GM12872 (cell line): Measurements from ENCODE around the gene TEX35.

Experiments
- TF ChIP-seq, protein P1 (sequence below): IDR thresholded peaks from 3 replicates; pipeline ENCODE4 v1.5.1; 2011; ENCODE audit warnings: low read depth, mild to moderate bottlenecking, low read length, moderate library complexity; ENCODE audit not compliant: insufficient read depth

The TEX35 gene

DNA sequence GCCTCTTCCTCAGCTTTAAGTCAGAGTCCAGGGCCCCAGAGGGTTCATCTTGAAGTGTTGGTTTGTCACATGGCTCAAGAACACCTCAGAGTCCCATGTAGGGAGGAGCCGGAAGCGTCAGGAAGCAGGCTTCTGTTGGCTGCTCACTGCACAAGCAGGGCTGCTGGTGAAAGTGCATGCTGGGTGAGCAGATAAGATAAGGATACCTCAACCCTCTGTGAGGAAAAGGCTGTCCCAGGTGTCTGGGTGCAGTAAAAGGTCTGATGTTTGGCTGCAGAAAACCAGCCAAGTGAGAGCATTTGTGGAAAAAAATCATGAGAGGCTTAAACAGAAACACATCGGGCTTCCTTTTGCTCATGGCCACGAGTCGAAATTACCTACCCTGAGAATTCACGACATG lies 6.2 kb upstream of the TEX35 start:
- TF ChIP-seq, protein P1, sequence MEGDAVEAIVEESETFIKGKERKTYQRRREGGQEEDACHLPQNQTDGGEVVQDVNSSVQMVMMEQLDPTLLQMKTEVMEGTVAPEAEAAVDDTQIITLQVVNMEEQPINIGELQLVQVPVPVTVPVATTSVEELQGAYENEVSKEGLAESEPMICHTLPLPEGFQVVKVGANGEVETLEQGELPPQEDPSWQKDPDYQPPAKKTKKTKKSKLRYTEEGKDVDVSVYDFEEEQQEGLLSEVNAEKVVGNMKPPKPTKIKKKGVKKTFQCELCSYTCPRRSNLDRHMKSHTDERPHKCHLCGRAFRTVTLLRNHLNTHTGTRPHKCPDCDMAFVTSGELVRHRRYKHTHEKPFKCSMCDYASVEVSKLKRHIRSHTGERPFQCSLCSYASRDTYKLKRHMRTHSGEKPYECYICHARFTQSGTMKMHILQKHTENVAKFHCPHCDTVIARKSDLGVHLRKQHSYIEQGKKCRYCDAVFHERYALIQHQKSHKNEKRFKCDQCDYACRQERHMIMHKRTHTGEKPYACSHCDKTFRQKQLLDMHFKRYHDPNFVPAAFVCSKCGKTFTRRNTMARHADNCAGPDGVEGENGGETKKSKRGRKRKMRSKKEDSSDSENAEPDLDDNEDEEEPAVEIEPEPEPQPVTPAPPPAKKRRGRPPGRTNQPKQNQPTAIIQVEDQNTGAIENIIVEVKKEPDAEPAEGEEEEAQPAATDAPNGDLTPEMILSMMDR = no peak

DNA sequence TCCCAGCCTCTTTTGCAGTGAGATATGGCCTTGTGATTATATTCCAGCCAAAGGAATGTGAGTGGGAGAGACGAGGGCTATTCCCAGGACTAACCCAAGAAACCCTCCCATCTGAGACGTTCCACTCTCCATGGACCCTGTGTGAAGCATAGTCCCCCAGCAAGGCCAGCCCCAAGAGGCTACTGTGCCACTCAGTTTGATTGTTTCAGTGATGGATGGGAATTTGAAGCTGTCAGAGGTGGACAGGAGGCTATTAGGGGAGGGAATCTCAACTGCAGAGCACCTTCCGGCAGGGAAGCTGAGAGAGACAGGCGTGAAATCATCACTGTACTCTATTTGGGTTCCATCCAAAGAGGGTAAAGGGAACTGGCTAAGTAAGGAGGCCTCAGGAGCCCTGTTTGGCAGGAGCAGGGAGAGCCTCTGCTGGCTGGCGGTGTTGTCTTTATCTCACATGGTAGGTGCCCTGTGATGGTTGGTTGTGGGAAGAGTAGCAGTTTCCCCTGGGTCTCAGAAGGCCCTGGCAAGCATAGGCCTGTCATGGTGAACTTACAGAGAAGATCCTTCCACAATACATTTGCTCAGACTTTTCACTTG lies 3.4 kb upstream of the TEX35 start:
- TF ChIP-seq, protein P1 = no peak

DNA sequence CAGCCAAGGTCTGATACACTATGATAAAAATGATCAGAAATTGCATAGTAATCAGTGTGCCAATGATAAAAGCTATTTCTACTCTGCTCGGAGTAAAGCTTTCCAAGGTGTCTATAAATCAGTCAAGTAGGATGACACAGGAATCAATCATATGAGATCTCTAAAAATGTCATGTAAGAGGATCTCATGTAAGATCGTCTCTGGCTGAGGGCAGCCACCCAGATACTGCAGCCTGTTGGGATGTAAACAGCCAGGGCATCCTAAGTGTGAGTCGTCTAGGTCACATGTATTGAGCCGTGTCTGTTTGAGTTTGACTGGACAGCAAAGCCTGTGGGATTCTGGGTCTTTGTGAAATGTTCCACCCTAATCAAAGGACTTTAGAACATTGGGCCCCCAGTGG lies 2.8 kb upstream of the TEX35 start:
- TF ChIP-seq, protein P1 = no peak

DNA sequence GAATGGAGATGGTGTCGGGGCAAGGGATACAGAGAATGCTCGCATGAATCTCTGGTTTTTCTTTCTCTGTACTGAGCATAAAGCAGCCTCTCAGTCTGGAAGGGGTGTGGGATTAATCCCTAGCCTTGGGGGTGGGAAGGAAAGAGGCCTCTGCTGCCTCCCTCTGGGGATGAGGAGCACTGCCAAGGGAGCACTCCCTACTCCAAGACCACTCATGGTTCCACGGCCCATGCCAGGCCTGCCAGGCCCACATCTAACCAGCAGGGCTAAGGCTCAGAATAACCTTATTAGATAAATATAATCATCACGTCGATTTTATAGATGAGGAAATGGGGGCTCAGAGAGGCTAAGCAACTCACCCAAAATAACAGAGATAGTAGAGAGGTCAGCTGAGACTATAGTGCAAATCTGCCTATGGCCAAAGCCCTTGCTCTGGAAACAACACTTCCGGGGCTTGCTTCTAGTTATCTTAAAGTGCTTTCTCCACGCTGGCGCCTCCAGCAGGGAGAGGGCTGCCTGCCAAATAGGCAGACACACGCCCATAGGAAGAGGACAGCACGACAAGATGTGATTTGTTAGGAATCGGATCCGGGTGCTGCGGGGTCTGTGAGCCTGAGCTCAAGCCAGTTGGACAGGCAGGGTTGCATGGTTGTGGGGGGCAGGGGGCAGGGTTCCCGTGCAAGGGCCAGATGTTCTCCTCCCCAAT lies 522 bp downstream of the TEX35 start:
- TF ChIP-seq, protein P1 = 0 out of 3 replicates have a peak, but pooled peaks have one; percentile 3

DNA sequence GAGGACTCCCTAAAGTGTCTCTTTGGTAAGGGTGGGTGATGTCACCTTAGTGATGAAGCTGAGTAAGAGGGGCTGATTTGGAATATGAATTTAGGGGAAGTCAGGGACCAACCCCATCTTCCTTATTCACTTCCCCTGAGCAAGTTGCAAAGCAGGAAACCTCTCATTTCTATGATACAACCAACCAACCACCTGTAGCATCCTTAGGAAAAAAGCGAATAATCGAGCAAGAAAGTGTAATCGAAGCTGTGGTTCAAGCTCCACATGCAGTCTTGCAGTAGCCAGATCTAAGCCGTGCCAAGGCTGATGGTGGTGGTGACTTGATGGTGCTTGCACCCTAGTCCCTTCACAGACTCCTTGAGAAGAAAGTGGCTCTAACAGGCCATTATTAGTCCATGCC lies 3.2 kb downstream of the TEX35 start:
- TF ChIP-seq, protein P1 = no peak

DNA sequence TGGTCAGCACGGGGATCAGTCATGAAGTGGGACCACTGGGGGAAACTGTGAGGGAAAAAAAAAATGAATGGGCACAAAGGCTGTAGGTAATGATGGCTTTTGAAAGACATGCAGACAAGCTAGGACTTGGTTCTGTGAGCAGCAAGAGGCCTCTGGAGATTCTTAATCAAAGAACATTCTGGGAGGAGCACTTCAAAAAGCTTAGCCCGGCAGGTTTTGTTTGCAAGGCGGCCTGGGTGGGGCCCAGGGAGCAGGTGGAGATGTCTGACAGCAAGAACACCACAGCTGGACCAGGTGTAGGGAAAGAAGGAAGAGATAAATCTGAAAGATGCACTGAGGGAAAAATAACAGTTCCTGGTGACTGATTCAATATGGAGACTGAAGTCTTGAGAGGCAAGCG lies 6.0 kb downstream of the TEX35 start:
- TF ChIP-seq, protein P1 = no peak

DNA sequence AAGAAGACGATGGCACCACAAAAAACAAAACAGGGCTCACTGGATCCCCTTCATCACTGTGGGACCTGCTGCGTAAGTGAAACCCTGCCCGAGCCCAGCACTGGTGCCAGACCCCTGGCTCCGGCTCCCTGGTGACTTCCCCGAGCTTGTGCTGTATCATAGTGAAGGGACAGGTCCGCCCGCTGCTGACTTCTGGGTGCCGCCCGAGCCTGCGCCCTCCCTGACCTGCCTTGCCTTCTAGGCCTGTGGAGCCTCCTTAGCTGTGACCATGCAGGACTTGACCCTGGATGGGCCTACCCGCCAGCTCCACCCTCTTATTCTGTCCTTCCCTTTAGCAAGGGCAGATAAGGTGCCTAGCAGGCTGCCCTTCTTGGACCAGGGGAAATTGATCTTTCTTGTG lies 7.9 kb downstream of the TEX35 start:
- TF ChIP-seq, protein P1 = no peak
